H9 (cell line): ENCODE results near the gene KCNAB2. TPM values are rescaled to one million over a fixed set of nuclear protein-coding genes. Genes with fewer than 3 reads are reported as not detected.

Source experiments
- DNase-seq: peaks from one replicate; pipeline ENCODE4 v3.0.0-alpha.2; 2017
- H2AFZ ChIP-seq: one replicate; pipeline ENCODE4 v1.6.1; 2013; ENCODE audit warnings: mild to moderate bottlenecking, low read length, control low read depth, moderate library complexity
- H2AK5ac ChIP-seq: 2 replicates; pipeline ENCODE4 v1.6.1; 2013; ENCODE audit warnings: low read length, control low read depth, mixed read lengths; ENCODE audit not compliant: insufficient read length
- H2BK120ac ChIP-seq: one replicate; pipeline ENCODE4 v1.6.1; 2013; ENCODE audit warnings: low read depth, mild to moderate bottlenecking, low read length, control low read depth, inconsistent platforms; ENCODE audit not compliant: poor library complexity, severe bottlenecking
- H2BK12ac ChIP-seq: 2 replicates; pipeline ENCODE4 v1.6.1; 2013; ENCODE audit warnings: low read length, control low read depth, mixed read lengths, low read depth; ENCODE audit not compliant: insufficient read length
- H2BK15ac ChIP-seq: 2 replicates; pipeline ENCODE4 v1.6.1; 2013; ENCODE audit warnings: low read depth, low read length, control low read depth
- H2BK20ac ChIP-seq: one replicate; pipeline ENCODE4 v1.6.1; 2013; ENCODE audit warnings: low read depth, mild to moderate bottlenecking, low read length, control low read depth, inconsistent platforms; ENCODE audit not compliant: poor library complexity, severe bottlenecking
- H2BK5ac ChIP-seq: 2 replicates; pipeline ENCODE4 v1.6.1; 2013; ENCODE audit warnings: low read length, control low read depth, mixed read lengths; ENCODE audit not compliant: insufficient read length
- H3K14ac ChIP-seq: 2 replicates; pipeline ENCODE4 v1.6.1; 2013; ENCODE audit warnings: low read length, control low read depth; ENCODE audit not compliant: insufficient read depth
- H3K18ac ChIP-seq: 2 replicates; pipeline ENCODE4 v1.6.1; 2013; ENCODE audit warnings: low read depth, mild to moderate bottlenecking, mixed read lengths, low read length, control low read depth; ENCODE audit not compliant: insufficient read length
- H3K23ac ChIP-seq: 2 replicates; pipeline ENCODE4 v1.6.1; 2013; ENCODE audit warnings: low read length, control low read depth, mixed read lengths, low read depth; ENCODE audit not compliant: insufficient read length
- H3K23me2 ChIP-seq: 2 replicates; pipeline ENCODE4 v1.6.1; 2013; ENCODE audit warnings: low read depth, mild to moderate bottlenecking, mixed read lengths, low read length, control low read depth; ENCODE audit not compliant: insufficient read length, poor library complexity, severe bottlenecking
- H3K27ac ChIP-seq: 2 replicates; pipeline ENCODE4 v1.5.1; 2013; ENCODE audit warnings: low read length, control low read depth, mixed read lengths, low read depth; ENCODE audit not compliant: insufficient read length
- H3K27me3 ChIP-seq: 2 replicates; pipeline ENCODE4 v1.6.1; 2013; ENCODE audit warnings: low read length, control low read depth, inconsistent platforms; ENCODE audit not compliant: insufficient read depth
- H3K4ac ChIP-seq: 2 replicates; pipeline ENCODE4 v1.6.1; 2013; ENCODE audit warnings: low read depth, mild to moderate bottlenecking, control low read depth, inconsistent platforms, low read length, moderate library complexity
- H3K4me1 ChIP-seq: 2 replicates; pipeline ENCODE4 v1.6.1; 2013; ENCODE audit warnings: low read length, control low read depth, inconsistent platforms; ENCODE audit not compliant: insufficient read depth
- H3K4me2 ChIP-seq: 2 replicates; pipeline ENCODE4 v1.6.1; 2013; ENCODE audit warnings: low read length, control low read depth, mixed read lengths; ENCODE audit not compliant: insufficient read length, insufficient read depth
- H3K56ac ChIP-seq: 2 replicates; pipeline ENCODE4 v1.6.1; 2013; ENCODE audit warnings: low read depth, mild to moderate bottlenecking, mixed read lengths, low read length, control low read depth; ENCODE audit not compliant: insufficient read length
- H3K79me1 ChIP-seq: 2 replicates; pipeline ENCODE4 v1.6.1; 2013; ENCODE audit warnings: low read depth, mild to moderate bottlenecking, moderate library complexity, low read length, control low read depth, inconsistent platforms; ENCODE audit not compliant: insufficient read depth, poor library complexity, severe bottlenecking
- H3K79me2 ChIP-seq: 2 replicates; pipeline ENCODE4 v1.6.1; 2013; ENCODE audit warnings: low read length, control low read depth, inconsistent platforms; ENCODE audit not compliant: insufficient read depth
- H3K9ac ChIP-seq: 2 replicates; pipeline ENCODE4 v1.6.1; 2013; ENCODE audit warnings: low read length, control low read depth, mixed read lengths; ENCODE audit not compliant: insufficient read length; ENCODE audit errors: extremely low read depth
- H3K9me3 ChIP-seq: one replicate; pipeline ENCODE4 v1.6.1; 2013; ENCODE audit warnings: low read depth, low read length, inconsistent platforms; ENCODE audit not compliant: control insufficient read depth
- H3T11ph ChIP-seq: one replicate; pipeline ENCODE4 v1.6.1; 2013; ENCODE audit warnings: mild to moderate bottlenecking, low read length, control low read depth, inconsistent platforms
- H4K20me1 ChIP-seq: one replicate; pipeline ENCODE4 v1.6.1; 2013; ENCODE audit not compliant: control insufficient read depth, insufficient read length, insufficient read depth
- H4K5ac ChIP-seq: 2 replicates; pipeline ENCODE4 v1.6.1; 2013; ENCODE audit warnings: low read depth, mild to moderate bottlenecking, mixed read lengths, low read length, control low read depth; ENCODE audit not compliant: insufficient read length
- H4K8ac ChIP-seq: replicated peaks from 2 replicates; pipeline ENCODE4 v1.6.1; 2013; ENCODE audit warnings: low read length, control low read depth, mixed read lengths, low read depth; ENCODE audit not compliant: insufficient read length
- H4K91ac ChIP-seq: 2 replicates; pipeline ENCODE4 v1.6.1; 2013; ENCODE audit warnings: low read depth, mild to moderate bottlenecking, moderate library complexity, mixed read lengths, low read length, control low read depth; ENCODE audit not compliant: insufficient read length
- H3K27ac Mint-ChIP-seq, 3 experiments: 2 replicates in 2 of 3; 3 replicates in 1 of 3; pipeline ENCODE4 v1.8.0; 2020 to 2021; ENCODE audit warnings: mixed read lengths in 3 of 3, mild to moderate bottlenecking in 1 of 3, moderate library complexity in 1 of 3
- H3K27me3 Mint-ChIP-seq: 2 replicates; pipeline ENCODE4 v1.8.0; 2021; ENCODE audit warnings: low read depth, mild to moderate bottlenecking, moderate library complexity, mixed read lengths
- H3K36me3 Mint-ChIP-seq, 3 experiments: 2 replicates in 2 of 3; 3 replicates in 1 of 3; pipeline ENCODE4 v1.8.0; 2020 to 2021; ENCODE audit warnings: low read depth in 3 of 3, mixed read lengths in 3 of 3; ENCODE audit not compliant: insufficient read depth in 1 of 3
- H3K4me1 Mint-ChIP-seq, 2 experiments: 2 replicates each; pipeline ENCODE4 v1.8.0; 2020; ENCODE audit warnings: mixed read lengths in 2 of 2
- H3K4me3 Mint-ChIP-seq, 2 experiments: 2 replicates in 1 of 2; 3 replicates in 1 of 2; pipeline ENCODE4 v1.8.0; 2020 to 2021; ENCODE audit warnings: mild to moderate bottlenecking in 2 of 2, mixed read lengths in 2 of 2, moderate library complexity in 1 of 2
- H3K9me3 Mint-ChIP-seq, 2 experiments: 2 replicates in 1 of 2; 3 replicates in 1 of 2; pipeline ENCODE4 v1.8.0; 2020; ENCODE audit warnings: mild to moderate bottlenecking in 2 of 2, mixed read lengths in 2 of 2, moderate library complexity in 1 of 2
- WGBS: extraction: QIAGEN DNeasy Blood & Tissue Kit; methylation state at CpG from one replicate; pipeline ENCODE4 v1.1.7; 2013; ENCODE audit warnings: missing lambda C conversion rate, low lambda C conversion rate, mixed read lengths; ENCODE audit not compliant: insufficient read length; ENCODE audit errors: extremely low coverage; 5-methylcytosine and 5-hydroxymethylcytosine counted together
- total RNA-seq: library from RNA; stranded (reverse); gene quantifications from 2 replicates; pipeline ENCODE4 v1.2.1, GENCODE V29; 2021
- TF ChIP-seq, protein P1 (sequence below): fragments of 200-600 bp; sonication (generic); conservative IDR thresholded peaks from 3 replicates; pipeline ENCODE4 v1.8.0; 2021; ENCODE audit warnings: antibody characterized with exemption, mild to moderate bottlenecking

Gene KCNAB2
- total RNA-seq, 1 experiment from 2014 or later, result 8.3 TPM

DNA sequence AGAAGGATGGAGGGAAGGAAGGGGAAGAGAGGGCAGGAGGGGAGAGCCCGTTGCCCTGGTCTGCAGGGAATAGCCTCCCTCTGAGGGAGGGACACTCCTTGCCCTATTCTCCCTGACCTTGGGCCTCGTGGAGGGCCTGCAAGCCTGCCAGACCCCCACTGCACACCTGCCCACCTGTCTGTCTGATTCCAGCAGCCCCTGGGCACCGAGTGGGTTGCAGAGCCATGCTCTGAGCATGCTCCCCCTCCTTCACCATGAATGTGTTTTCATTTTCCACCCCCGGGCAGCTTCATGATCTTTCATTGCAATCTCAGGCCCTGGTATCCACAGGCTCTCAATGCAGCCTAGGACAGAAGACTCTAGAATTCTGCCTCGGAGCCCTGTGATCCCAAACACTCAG is 48.4 kb upstream of the KCNAB2 start:
- H3T11ph ChIP-seq, result no peak overlapping the region
- H2BK15ac ChIP-seq, result no peak overlapping the region
- H3K18ac ChIP-seq, result no peak overlapping the region
- no peak overlapping the region for H3K4me2 ChIP-seq
- no peak overlapping the region for H4K91ac ChIP-seq
- H3K23ac ChIP-seq, result no peak overlapping the region
- no peak overlapping the region for H3K4ac ChIP-seq
- TF ChIP-seq, protein P1, sequence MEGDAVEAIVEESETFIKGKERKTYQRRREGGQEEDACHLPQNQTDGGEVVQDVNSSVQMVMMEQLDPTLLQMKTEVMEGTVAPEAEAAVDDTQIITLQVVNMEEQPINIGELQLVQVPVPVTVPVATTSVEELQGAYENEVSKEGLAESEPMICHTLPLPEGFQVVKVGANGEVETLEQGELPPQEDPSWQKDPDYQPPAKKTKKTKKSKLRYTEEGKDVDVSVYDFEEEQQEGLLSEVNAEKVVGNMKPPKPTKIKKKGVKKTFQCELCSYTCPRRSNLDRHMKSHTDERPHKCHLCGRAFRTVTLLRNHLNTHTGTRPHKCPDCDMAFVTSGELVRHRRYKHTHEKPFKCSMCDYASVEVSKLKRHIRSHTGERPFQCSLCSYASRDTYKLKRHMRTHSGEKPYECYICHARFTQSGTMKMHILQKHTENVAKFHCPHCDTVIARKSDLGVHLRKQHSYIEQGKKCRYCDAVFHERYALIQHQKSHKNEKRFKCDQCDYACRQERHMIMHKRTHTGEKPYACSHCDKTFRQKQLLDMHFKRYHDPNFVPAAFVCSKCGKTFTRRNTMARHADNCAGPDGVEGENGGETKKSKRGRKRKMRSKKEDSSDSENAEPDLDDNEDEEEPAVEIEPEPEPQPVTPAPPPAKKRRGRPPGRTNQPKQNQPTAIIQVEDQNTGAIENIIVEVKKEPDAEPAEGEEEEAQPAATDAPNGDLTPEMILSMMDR, result no peak
- no peaks in the 10 kb centered on the region; the same call in 1 of the 2 replicates for H3K27me3 ChIP-seq
- no peak overlapping the region for H2AK5ac ChIP-seq
- no peak overlapping the region for H4K8ac ChIP-seq
- no peak overlapping the region for H2BK12ac ChIP-seq
- no peak overlapping the region for H3K9ac ChIP-seq
- H4K5ac ChIP-seq, result no peak overlapping the region
- Mint-ChIP-seq H3K27me3 (peaks cover 47% of the 10 kb centered on the region), H3K27ac (no peak overlapping the region), H3K4me3 (no peak overlapping the region), H3K4me1 (peaks cover 20 to 30% of the 10 kb centered on the region in 2 experiments), H3K9me3 (no peaks in the 10 kb centered on the region), H3K36me3 (no peaks in the 10 kb centered on the region)
- H2BK5ac ChIP-seq, result no peak overlapping the region
- no peaks in the 10 kb centered on the region for H3K9me3 ChIP-seq
- H2AFZ ChIP-seq, result no peak overlapping the region
- H4K20me1 ChIP-seq, result no peaks in the 10 kb centered on the region
- H2BK20ac ChIP-seq, result no peak overlapping the region
- peaks cover 9% of the 10 kb centered on the region for H3K23me2 ChIP-seq
- no CpG with 5 or more reads among the region's 5 CpGs for WGBS
- H2BK120ac ChIP-seq, result no peak overlapping the region
- no peaks in the 10 kb centered on the region for H3K79me1 ChIP-seq
- DNase-seq, result no peak
- H3K27ac ChIP-seq, result no peak overlapping the region
- H3K79me2 ChIP-seq, result no peaks in the 10 kb centered on the region
- no peak overlapping the region for H3K56ac ChIP-seq
- no peaks in the 10 kb centered on the region for H3K4me1 ChIP-seq
- H3K14ac ChIP-seq, result no peak overlapping the region; the same call in 1 of the 2 replicates
